B cell (primary cell): ENCODE data around the gene PTPN20. TPM values are rescaled to one million over a fixed set of nuclear protein-coding genes. Genes with fewer than 3 reads are reported as not detected.

Experiments
- ATAC-seq: fragments of 200-7000 bp; cut with Tn5 transposase; one replicate; pipeline ENCODE4 v1.10.0; 2021; ENCODE audit warnings: low read depth, mild to moderate bottlenecking, moderate number of reproducible peaks, moderate library complexity
- CTCF ChIA-PET: fragments of 350-600 bp; sonication (Branson Sonifier 250); formaldehyde crosslinking; loops from one replicate; lab custom pipeline; 2021; ENCODE audit warnings: antibody characterized with exemption, inconsistent platforms; lab: Charles Lee
- POLR2A ChIA-PET: fragments of 350-600 bp; sonication (Branson Sonifier 250); formaldehyde crosslinking; loops from one replicate; lab custom pipeline; 2021; ENCODE audit warnings: antibody characterized with exemption; lab: Charles Lee
- DNase-seq: peaks from one replicate; pipeline ENCODE4 v3.0.0; 2013
- H2AFZ ChIP-seq: 2 replicates; pipeline ENCODE4 v1.6.1; 2012; ENCODE audit warnings: mild to moderate bottlenecking, low read depth, low read length; ENCODE audit not compliant: insufficient read depth, poor library complexity, severe bottlenecking
- H3K27ac ChIP-seq, 2 donors: 1 replicate in 1 of 2; 2 replicates in 1 of 2; pipeline ENCODE4 v1.5.1; 2012 to 2013; ENCODE audit warnings: low read length in 2 of 2, mild to moderate bottlenecking in 2 of 2, moderate library complexity in 1 of 2
- H3K27me3 ChIP-seq, 4 experiments: fragments of 200-600 bp in 1 of 4; sonication (generic) in 1 of 4; replicated peaks in 1 of 4; 1 replicate in 2 of 4; 2 replicates in 2 of 4; pipeline versions ENCODE4 v1.6.1 to v1.7.0; 2013 to 2016; ENCODE audit warnings: low read length in 3 of 4, mild to moderate bottlenecking in 2 of 4, mixed read lengths in 1 of 4, moderate library complexity in 1 of 4; ENCODE audit not compliant: insufficient read depth in 4 of 4, control insufficient read depth in 3 of 4; ENCODE audit errors: control extremely low read depth in 1 of 4
- H3K36me3 ChIP-seq, 2 experiments: replicated peaks in 1 of 2; 1 replicate in 1 of 2; 2 replicates in 1 of 2; pipeline versions ENCODE4 v1.6.1 to v1.7.1; 2013; ENCODE audit warnings: low read length in 1 of 2; ENCODE audit not compliant: insufficient read depth in 2 of 2, control insufficient read depth in 1 of 2; ENCODE audit errors: control extremely low read depth in 1 of 2, extremely low read depth in 1 of 2
- H3K4me1 ChIP-seq, 2 donors: fragments of 200-600 bp in 1 of 2; sonication (generic) in 1 of 2; 1 replicate in 1 of 2; 2 replicates in 1 of 2; pipeline versions ENCODE4 v1.5.1 to v1.6.1; 2013 to 2017; ENCODE audit warnings: low read length in 2 of 2; ENCODE audit not compliant: control insufficient read depth in 2 of 2, insufficient read depth in 2 of 2
- H3K4me2 ChIP-seq: replicated peaks from 2 replicates; pipeline ENCODE3; 2012; ENCODE audit warnings: mild to moderate bottlenecking, low read depth, low read length; ENCODE audit not compliant: poor library complexity, severe bottlenecking
- H3K4me3 ChIP-seq, 5 experiments: fragments of 200-600 bp in 1 of 5; sonication (generic) in 1 of 5; 1 replicate in 3 of 5; 2 replicates in 2 of 5; pipeline versions ENCODE4 v1.5.1 to v1.7.0; 2011 to 2016; ENCODE audit warnings: low read length in 4 of 5, mild to moderate bottlenecking in 4 of 5, low read depth in 2 of 5, control low read depth in 1 of 5, moderate library complexity in 1 of 5; ENCODE audit not compliant: insufficient read depth in 1 of 5; ENCODE audit errors: control extremely low read depth in 1 of 5, extremely low read depth in 1 of 5
- H3K79me2 ChIP-seq: fragments of 200-600 bp; sonication (generic); one replicate; pipeline ENCODE4 v1.6.0; 2016; ENCODE audit warnings: low read length; ENCODE audit not compliant: control insufficient read depth, insufficient read depth
- H3K9ac ChIP-seq: fragments of 200-600 bp; sonication (generic); 2 replicates; pipeline ENCODE4 v1.6.1; 2017; ENCODE audit warnings: mild to moderate bottlenecking, low read length, moderate library complexity
- H3K9me3 ChIP-seq, 3 donors: one replicate each; pipeline versions ENCODE4 v1.6.1 to v1.7.1; 2013; ENCODE audit warnings: low read length in 2 of 3; ENCODE audit not compliant: control insufficient read depth in 2 of 3, insufficient read depth in 1 of 3; ENCODE audit errors: control extremely low read depth in 1 of 3
- H4K20me1 ChIP-seq: 2 replicates; pipeline ENCODE4 v1.6.0; 2012; ENCODE audit warnings: mild to moderate bottlenecking, low read length; ENCODE audit not compliant: insufficient read depth, control insufficient read depth, poor library complexity, severe bottlenecking
- H3K27ac Mint-ChIP-seq: one replicate; pipeline ENCODE4 v1.8.0; 2021; ENCODE audit warnings: mixed read lengths
- H3K27me3 Mint-ChIP-seq: one replicate; pipeline ENCODE4 v1.8.0; 2021; ENCODE audit warnings: mixed read lengths
- H3K4me1 Mint-ChIP-seq: one replicate; pipeline ENCODE4 v1.8.0; 2021; ENCODE audit warnings: mixed read lengths
- H3K4me3 Mint-ChIP-seq: one replicate; pipeline ENCODE4 v1.8.0; 2021; ENCODE audit warnings: mixed read lengths
- H3K9me3 Mint-ChIP-seq: one replicate; pipeline ENCODE4 v1.8.0; 2022; ENCODE audit warnings: mixed read lengths; ENCODE audit not compliant: insufficient read depth
- CTCF ChIP-seq: fragments of 200-600 bp; IDR thresholded peaks from one replicate; pipeline ENCODE4 v1.8.0; 2022; ENCODE audit warnings: antibody characterized with exemption, mild to moderate bottlenecking
- EZH2 ChIP-seq: IDR thresholded peaks from 2 replicates; pipeline ENCODE4 v1.6.1; 2012; ENCODE audit warnings: borderline replicate concordance, low read depth, mild to moderate bottlenecking, moderate library complexity, low read length; ENCODE audit not compliant: insufficient read depth, poor library complexity, severe bottlenecking
- WGBS: methylation state at CpG from one replicate; pipeline ENCODE4 v1.1.5; 2013; ENCODE audit warnings: missing lambda C conversion rate; ENCODE audit not compliant: insufficient coverage; 5-methylcytosine and 5-hydroxymethylcytosine counted together
- intact Hi-C: fragments of 100-400 bp; cut with micrococcal nuclease; formaldehyde crosslinking; loops from one replicate; pipeline ENCODE4 v1.10.0; 2022
- polyA plus RNA-seq: library from polyadenylated mRNA; depleted of rRNA; stranded (reverse); fragments of >200 nt; gene quantifications from 2 replicates; pipeline ENCODE4 v1.2.3, GENCODE V29; 2012
- total RNA-seq, 2 donors: library from RNA; stranded (reverse); fragments of 120-200 nt in 1 of 2; gene quantifications; 1 replicate in 1 of 2; 2 replicates in 1 of 2; pipeline versions ENCODE4 v1.2.3 to v1.2.4, GENCODE V29; 2013 to 2022

PTPN20 gene
- total and polyA plus RNA-seq, 2 donors (not counting 1 experiment from before 2014, with no cell fraction given): 0.24 to 4.2 TPM

GRCh38 chr10:47035819-47036337 is 124.7 kb downstream of the PTPN20 start:
- H3K27ac Mint-ChIP-seq: no peak overlapping the region
- H3K9me3 ChIP-seq: no peaks in the 10 kb centered on the region
- H3K9ac ChIP-seq: no peak overlapping the region
- H3K4me2 ChIP-seq: no peak overlapping the region
- DNase-seq (no peak), ATAC-seq (no peak)
- H3K27me3 ChIP-seq: no peaks in the 10 kb centered on the region
- H3K36me3 ChIP-seq: no peaks in the 10 kb centered on the region
- POLR2A ChIA-PET: no interaction called here
- no peak overlapping the region for H3K4me3 ChIP-seq
- no peaks in the 10 kb centered on the region for H3K4me1 Mint-ChIP-seq
- H3K27me3 Mint-ChIP-seq: peaks cover 6% of the 10 kb centered on the region
- H3K4me1 ChIP-seq: no peaks in the 10 kb centered on the region
- 95% methylated on average over 4 of the region's 4 CpGs for WGBS
- no peak overlapping the region for H3K4me3 Mint-ChIP-seq
- no peaks in the 10 kb centered on the region for H3K9me3 Mint-ChIP-seq
- H3K79me2 ChIP-seq: no peaks in the 10 kb centered on the region
- CTCF ChIA-PET: interaction anchor here (0.7 to 1.6 kb wide), 5 partner anchors 9 to 11 kb away, joined by 3 to 4 read pairs (median 3); no protein-coding TSS in a partner anchor
- TF ChIP-seq CTCF: no peak
- no peak for TF ChIP-seq EZH2
- no peak overlapping the region for H3K27ac ChIP-seq
- intact Hi-C loops: no loop called here
- H2AFZ ChIP-seq: no peak overlapping the region
- no peaks in the 10 kb centered on the region for H4K20me1 ChIP-seq

DNA sequence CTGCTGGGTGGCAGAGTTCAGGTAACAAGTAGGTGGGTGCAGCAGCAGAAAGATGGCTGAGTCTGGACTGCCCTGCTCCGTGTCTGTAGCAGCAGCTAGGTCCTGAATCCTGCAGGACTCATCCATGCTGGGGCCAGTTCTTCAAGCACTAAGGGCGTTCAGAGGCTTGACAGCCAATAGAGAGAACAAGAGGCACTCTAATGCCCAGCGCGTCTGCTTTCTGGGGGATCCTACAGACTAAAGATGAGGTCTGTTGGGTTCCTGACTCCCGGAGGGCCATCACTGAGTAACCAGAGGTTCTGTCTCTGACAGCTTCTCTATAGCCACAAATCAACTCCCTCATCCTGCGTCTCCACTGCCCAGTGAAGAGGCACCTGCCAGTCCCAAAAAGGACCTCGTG is 125.5 kb downstream of the PTPN20 start:
- H3K9ac ChIP-seq: no peak overlapping the region
- no peak overlapping the region for H2AFZ ChIP-seq
- Mint-ChIP-seq H3K4me3 (no peak overlapping the region), H3K27ac (no peak overlapping the region), H3K4me1 (no peaks in the 10 kb centered on the region), H3K27me3 (peaks cover 6% of the 10 kb centered on the region), H3K9me3 (no peaks in the 10 kb centered on the region)
- intact Hi-C loops: no loop called here
- H3K27me3 ChIP-seq: no peaks in the 10 kb centered on the region
- H3K4me2 ChIP-seq: no peak overlapping the region
- H3K36me3 ChIP-seq: no peaks in the 10 kb centered on the region
- H3K4me3 ChIP-seq: no peak overlapping the region
- ChIA-PET CTCF (interaction anchor here (0.9 to 1.6 kb wide), 3 partner anchors 10 to 12 kb away, joined by 3 to 4 read pairs (median 4); no protein-coding TSS in a partner anchor), POLR2A (no interaction called here)
- no peaks in the 10 kb centered on the region for H3K9me3 ChIP-seq
- WGBS: 91% methylated on average over 7 of the region's 7 CpGs
- DNase-seq (no peak), ATAC-seq (no peak)
- H3K27ac ChIP-seq: no peak overlapping the region
- no peaks in the 10 kb centered on the region for H3K4me1 ChIP-seq
- H3K79me2 ChIP-seq: no peaks in the 10 kb centered on the region
- TF ChIP-seq CTCF (no peak), EZH2 (no peak)
- no peaks in the 10 kb centered on the region for H4K20me1 ChIP-seq
